Measurements from ENCODE around the gene LHFPL5.

The LHFPL5 gene

GRCh38 chr6:35776364-35777215 lies 28.6 kb upstream of the LHFPL5 start, which contains the start of gene CLPSL2:
CLPSL2 (plus strand) TSS chr6:35776598; CDS start chr6:35776619, 21 bp downstream.
- Histone ChIP-seq H3K27ac (no peak within 1 kb of the TSS), H3K27me3 (ENCODE audit: insufficient read depth, low read depth) (no peaks in the 10 kb centered on the region), H3K36me3 (ENCODE audit: insufficient read depth) (no peaks in the 10 kb centered on the region), H3K4me2 (no peak within 1 kb of the TSS), H3K4me1 (ENCODE audit: low read depth, poor library complexity, severe bottlenecking) (no peaks in the 10 kb centered on the region), H3K9ac (no peak within 1 kb of the TSS), H3K79me2 (ENCODE audit: insufficient read depth, low read depth) (no peaks in the 10 kb centered on the region), H2AFZ (ENCODE audit: low read depth) (no peak within 1 kb of the TSS), H3K4me3 (IDR thresholded peaks at IDR 0.05; ENCODE audit: insufficient read depth, low read depth, low read length) (no peak within 1 kb of the TSS), H4K20me1 (ENCODE audit: insufficient read depth) (no peaks in the 10 kb centered on the region)
- TF ChIP-seq CTCF (conservative IDR thresholded peaks at IDR 0.05; ENCODE audit: low read depth, low read length) = no peak

DNA sequence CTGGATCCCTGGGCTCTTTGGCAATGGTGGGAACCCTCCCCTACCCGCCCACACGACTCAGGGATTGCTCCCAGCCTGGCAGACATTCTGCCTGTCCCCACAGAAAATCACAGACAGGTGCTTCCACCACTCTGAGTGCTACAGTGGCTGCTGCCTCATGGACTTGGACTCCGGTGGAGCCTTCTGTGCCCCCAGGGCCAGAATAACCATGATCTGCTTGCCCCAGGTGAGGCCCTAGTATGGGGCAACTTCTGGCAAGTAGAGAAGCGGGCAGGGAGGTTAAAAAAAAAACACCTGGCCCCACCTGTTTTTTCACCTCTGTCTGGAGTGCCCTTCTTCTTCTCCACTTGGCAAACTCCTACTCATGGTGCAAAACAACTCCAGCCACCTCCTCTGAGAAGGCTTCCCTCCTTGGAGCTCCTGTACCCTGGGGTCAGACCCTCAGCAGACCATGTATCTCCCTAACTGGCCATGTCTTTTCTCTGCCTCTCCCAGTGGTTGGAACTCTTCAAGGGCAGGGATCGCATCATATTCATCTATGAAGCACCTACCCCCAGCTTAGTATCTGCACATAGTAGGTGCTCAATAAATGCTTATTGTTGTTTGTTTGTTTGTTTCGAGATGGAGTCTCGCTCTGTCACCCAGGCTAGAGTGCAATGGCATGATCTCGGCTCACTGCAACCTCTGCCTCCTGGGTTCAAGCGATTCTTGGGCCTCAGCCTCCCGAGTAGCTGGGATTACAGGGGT lies 27.6 kb upstream of the LHFPL5 start:
- Histone ChIP-seq H3K27ac (no peak overlapping the region), H3K27me3 (ENCODE audit: insufficient read depth, low read depth) (no peaks in the 10 kb centered on the region), H3K79me2 (ENCODE audit: insufficient read depth, low read depth) (no peaks in the 10 kb centered on the region), H3K9ac (no peak overlapping the region), H3K36me3 (ENCODE audit: insufficient read depth) (no peaks in the 10 kb centered on the region), H2AFZ (ENCODE audit: low read depth) (no peak overlapping the region), H3K4me3 (IDR thresholded peaks at IDR 0.05; ENCODE audit: insufficient read depth, low read depth, low read length) (no peak overlapping the region), H4K20me1 (ENCODE audit: insufficient read depth) (no peaks in the 10 kb centered on the region), H3K4me1 (ENCODE audit: low read depth, poor library complexity, severe bottlenecking) (no peaks in the 10 kb centered on the region), H3K4me2 (no peak overlapping the region)
- TF ChIP-seq CTCF (conservative IDR thresholded peaks at IDR 0.05; ENCODE audit: low read depth, low read length) = no peak

- no peak for TF ChIP-seq CTCF (conservative IDR thresholded peaks at IDR 0.05; ENCODE audit: low read depth, low read length)
Observed at GRCh38 chr6:35778437-35778836, 26.7 kb upstream of the LHFPL5 start.

DNA sequence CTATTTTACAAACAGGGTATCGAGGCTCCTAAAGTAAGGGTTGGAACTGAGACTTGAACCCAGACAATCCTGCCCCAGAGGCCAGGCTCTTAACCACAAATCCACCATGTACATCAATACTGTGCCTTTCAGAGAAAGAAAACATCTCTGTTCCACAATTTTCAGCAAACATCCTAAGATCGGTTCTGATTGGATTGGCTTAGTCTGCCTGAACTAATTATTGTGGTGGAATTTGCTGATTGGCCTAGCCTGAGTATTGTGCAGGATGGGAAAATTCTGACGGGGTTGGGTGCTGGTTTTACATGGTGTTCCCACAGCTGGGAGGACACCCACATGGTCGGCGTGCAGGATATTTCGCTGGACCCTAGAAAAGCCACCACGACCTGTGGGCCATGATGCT lies 24.4 kb upstream of the LHFPL5 start, which contains the start of gene CLPSL1:
Gene CLPSL1, plus strand, starts transcription at position 301 of the 400 bp plus-strand sequence. Its CDS starts 92 bp downstream, at position 393.
- H3K79me2 ChIP-seq (ENCODE audit: insufficient read depth, low read depth) = no peaks in the 10 kb centered on the region
- H3K4me3 ChIP-seq (IDR thresholded peaks at IDR 0.05; ENCODE audit: insufficient read depth, low read depth, low read length) = no peak within 1 kb of the TSS
- no peak within 1 kb of the TSS for H3K9ac ChIP-seq
- TF ChIP-seq CTCF (conservative IDR thresholded peaks at IDR 0.05; ENCODE audit: low read depth, low read length) = no peak
- H3K36me3 ChIP-seq (ENCODE audit: insufficient read depth) = no peaks in the 10 kb centered on the region
- no peak within 1 kb of the TSS for H3K4me2 ChIP-seq
- no peaks in the 10 kb centered on the region for H4K20me1 ChIP-seq (ENCODE audit: insufficient read depth)
- H3K4me1 ChIP-seq (ENCODE audit: low read depth, poor library complexity, severe bottlenecking) = no peaks in the 10 kb centered on the region
- no peak within 1 kb of the TSS for H3K27ac ChIP-seq
- H3K27me3 ChIP-seq (ENCODE audit: insufficient read depth, low read depth) = no peaks in the 10 kb centered on the region
- H2AFZ ChIP-seq (ENCODE audit: low read depth) = no peak within 1 kb of the TSS

More at GRCh38 chr6:35778437-35778836, 26.7 kb upstream of the LHFPL5 start:
- Histone ChIP-seq H2AFZ (ENCODE audit: low read depth) (no peak overlapping the region), H3K36me3 (ENCODE audit: insufficient read depth) (no peaks in the 10 kb centered on the region), H3K9ac (no peak overlapping the region), H3K79me2 (ENCODE audit: insufficient read depth, low read depth) (no peaks in the 10 kb centered on the region), H3K4me3 (IDR thresholded peaks at IDR 0.05; ENCODE audit: insufficient read depth, low read depth, low read length) (no peak overlapping the region), H4K20me1 (ENCODE audit: insufficient read depth) (no peaks in the 10 kb centered on the region), H3K27ac (no peak overlapping the region), H3K4me1 (ENCODE audit: low read depth, poor library complexity, severe bottlenecking) (no peaks in the 10 kb centered on the region), H3K27me3 (ENCODE audit: insufficient read depth, low read depth) (no peaks in the 10 kb centered on the region), H3K4me2 (no peak overlapping the region)
